Activated CD4-positive, alpha-beta T cell treated with anti-CD3 and anti-CD28 coated beads, Interleukin-2, amount 10 ng/mL, durations not matched to agents 24 days and 14 days (primary cell): ENCODE data around the gene PKNOX2. TPM values are rescaled to one million over a fixed set of nuclear protein-coding genes. Genes with fewer than 3 reads are reported as not detected.

ENCODE experiments used
- DNase-seq: peaks from one replicate; pipeline ENCODE4 v3.0.0; 2022
- H3K27ac Mint-ChIP-seq: one replicate; pipeline ENCODE4 v1.8.0; 2022; ENCODE audit warnings: mild to moderate bottlenecking, mixed read lengths
- H3K27me3 Mint-ChIP-seq: one replicate; pipeline ENCODE4 v1.8.0; 2022; ENCODE audit warnings: mixed read lengths
- H3K36me3 Mint-ChIP-seq: one replicate; pipeline ENCODE4 v1.8.0; 2022; ENCODE audit warnings: low read depth, mild to moderate bottlenecking, mixed read lengths
- H3K4me1 Mint-ChIP-seq: one replicate; pipeline ENCODE4 v1.8.0; 2021; ENCODE audit warnings: mixed read lengths
- H3K4me3 Mint-ChIP-seq: one replicate; pipeline ENCODE4 v1.8.0; 2022; ENCODE audit warnings: mild to moderate bottlenecking, moderate library complexity, mixed read lengths
- H3K9me3 Mint-ChIP-seq: one replicate; pipeline ENCODE4 v1.8.0; 2021; ENCODE audit warnings: mixed read lengths
- intact Hi-C: fragments of 100-400 bp; cut with micrococcal nuclease; formaldehyde crosslinking; loops from one replicate; pipeline ENCODE4 v1.15.1; 2023
- total RNA-seq: library from RNA; stranded (reverse); gene quantifications from 2 replicates; pipeline ENCODE4 v1.2.3, GENCODE V29; 2022

The PKNOX2 gene
- total RNA-seq, 1 donor from 2014 or later: not detected

DNA sequence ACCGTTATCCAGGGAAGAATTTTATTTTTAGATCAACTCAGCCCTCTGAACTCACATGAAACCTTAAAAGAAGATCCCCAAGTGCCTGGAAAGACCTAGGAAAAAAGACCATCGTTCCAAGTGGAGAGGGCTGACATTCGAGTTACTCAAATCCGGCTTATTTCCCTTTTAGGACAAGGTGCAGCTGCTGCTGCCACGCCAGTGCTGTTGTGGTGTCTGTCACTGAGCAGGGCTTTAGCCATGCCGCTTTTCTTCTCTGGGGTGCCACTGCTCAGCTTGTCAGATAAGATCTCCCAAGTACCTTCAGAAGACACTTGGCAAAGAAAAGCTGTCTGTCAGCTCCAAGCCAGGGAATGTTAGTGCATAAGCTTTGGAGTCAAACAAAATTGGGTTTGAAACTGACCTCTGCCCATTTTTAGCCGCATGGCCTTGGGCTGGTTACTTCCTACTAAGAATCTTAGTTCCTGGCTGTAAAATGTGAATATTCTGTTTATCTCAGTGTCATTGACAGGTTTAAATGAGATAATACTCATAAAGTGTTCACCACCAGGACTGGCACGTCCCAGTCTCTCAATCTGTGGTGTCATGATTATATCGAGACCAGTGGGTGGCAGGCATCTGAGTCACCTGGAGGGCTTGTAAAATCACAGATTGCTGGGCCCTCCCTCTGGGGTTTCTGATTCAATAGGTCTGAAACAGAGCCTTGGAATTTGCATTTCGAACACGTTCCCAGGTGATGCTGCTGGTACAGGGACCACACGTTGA, 117.5 kb downstream of the PKNOX2 start:
- DNase-seq: no peak
- no peak overlapping the region for H3K4me3 Mint-ChIP-seq

DNA sequence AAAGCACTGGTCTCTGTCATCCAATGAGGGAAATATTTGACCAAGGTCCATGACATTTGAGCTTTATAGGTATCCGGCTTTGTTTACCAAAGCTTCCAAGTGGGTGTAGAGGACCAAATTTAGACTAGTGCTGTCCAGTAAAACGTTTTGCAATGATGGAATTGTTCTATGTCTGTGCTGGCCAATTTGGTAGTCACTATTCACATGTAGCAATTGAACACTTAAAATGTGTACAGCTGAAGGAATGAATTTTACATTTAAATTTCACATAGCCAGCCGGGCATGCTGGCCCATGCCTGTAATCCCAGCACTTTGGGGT, 118.0 kb downstream of the PKNOX2 start:
- peaks cover 2% of the 10 kb centered on the region for H3K27me3 Mint-ChIP-seq
- no peak overlapping the region for H3K4me3 Mint-ChIP-seq
- DNase-seq: no peak
- H3K9me3 Mint-ChIP-seq: no peaks in the 10 kb centered on the region
- intact Hi-C loops: no loop called here
- H3K27ac Mint-ChIP-seq: no peak overlapping the region
- no peaks in the 10 kb centered on the region for H3K4me1 Mint-ChIP-seq
- H3K36me3 Mint-ChIP-seq: no peaks in the 10 kb centered on the region

More for the DNA sequence above, 117.5 kb downstream of the PKNOX2 start:
- intact Hi-C loops: no loop called here
- no peaks in the 10 kb centered on the region for H3K4me1 Mint-ChIP-seq
- no peaks in the 10 kb centered on the region for H3K9me3 Mint-ChIP-seq
- peaks cover 2% of the 10 kb centered on the region for H3K27me3 Mint-ChIP-seq
- H3K36me3 Mint-ChIP-seq: no peaks in the 10 kb centered on the region
- H3K27ac Mint-ChIP-seq: no peak overlapping the region

DNA sequence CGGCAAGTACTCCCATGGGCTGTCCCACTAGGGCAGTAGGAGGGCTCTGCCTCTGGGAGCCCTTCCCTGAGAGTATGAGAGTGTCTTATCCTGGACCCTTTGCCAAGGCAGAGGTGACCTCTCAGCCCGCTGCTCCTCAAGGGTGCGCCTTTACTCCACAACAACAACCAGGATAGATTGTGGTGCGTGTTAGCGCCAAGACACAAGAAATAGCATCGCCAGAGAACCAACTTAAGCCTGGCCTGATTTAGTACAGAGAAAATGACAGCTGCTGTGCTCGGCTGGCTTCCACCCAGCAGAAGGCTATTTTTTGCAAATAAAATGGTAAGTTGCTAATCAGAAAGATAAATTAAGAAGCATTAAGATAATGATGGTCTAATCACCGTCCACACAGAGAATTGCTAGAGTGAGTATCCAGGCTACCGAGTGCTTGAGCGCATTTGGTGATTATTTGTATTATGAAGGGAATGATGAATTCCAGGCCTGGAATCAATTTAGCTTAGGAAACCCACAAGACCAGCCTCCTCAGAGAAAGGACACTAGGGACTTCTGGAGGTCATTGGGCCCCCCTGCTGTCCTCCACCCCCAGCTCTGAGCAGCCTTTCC, 119.8 kb downstream of the PKNOX2 start:
- Mint-ChIP-seq H3K36me3 (no peaks in the 10 kb centered on the region), H3K9me3 (no peaks in the 10 kb centered on the region), H3K4me3 (no peak overlapping the region), H3K27ac (no peak overlapping the region), H3K27me3 (peaks cover 2% of the 10 kb centered on the region), H3K4me1 (no peaks in the 10 kb centered on the region)
- DNase-seq: no peak
- intact Hi-C loops: no loop called here

DNA sequence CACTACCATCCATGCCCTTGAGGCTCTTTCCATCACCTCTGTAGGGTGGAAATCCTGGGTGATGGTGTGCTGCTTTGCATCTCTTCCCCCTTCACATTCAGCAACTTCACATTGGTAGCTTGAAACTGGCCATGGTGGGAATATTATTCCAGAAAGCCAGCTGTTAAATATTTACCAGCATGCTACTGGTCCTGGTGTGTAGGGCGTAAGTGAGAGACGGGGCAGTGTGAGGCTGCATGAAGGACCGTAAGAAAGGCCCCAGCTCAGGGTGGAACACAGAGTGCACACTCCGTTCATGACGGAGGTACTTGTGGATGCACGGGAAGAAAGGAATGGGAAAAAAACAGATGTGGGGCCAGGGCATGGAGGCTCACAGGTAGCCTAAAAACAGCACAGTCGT, 121.3 kb downstream of the PKNOX2 start:
- Mint-ChIP-seq H3K4me3 (no peak overlapping the region), H3K9me3 (no peaks in the 10 kb centered on the region), H3K4me1 (no peaks in the 10 kb centered on the region), H3K27me3 (peaks cover 4% of the 10 kb centered on the region), H3K27ac (no peak overlapping the region), H3K36me3 (no peaks in the 10 kb centered on the region)
- no peak for DNase-seq
- intact Hi-C loops: no loop called here

DNA sequence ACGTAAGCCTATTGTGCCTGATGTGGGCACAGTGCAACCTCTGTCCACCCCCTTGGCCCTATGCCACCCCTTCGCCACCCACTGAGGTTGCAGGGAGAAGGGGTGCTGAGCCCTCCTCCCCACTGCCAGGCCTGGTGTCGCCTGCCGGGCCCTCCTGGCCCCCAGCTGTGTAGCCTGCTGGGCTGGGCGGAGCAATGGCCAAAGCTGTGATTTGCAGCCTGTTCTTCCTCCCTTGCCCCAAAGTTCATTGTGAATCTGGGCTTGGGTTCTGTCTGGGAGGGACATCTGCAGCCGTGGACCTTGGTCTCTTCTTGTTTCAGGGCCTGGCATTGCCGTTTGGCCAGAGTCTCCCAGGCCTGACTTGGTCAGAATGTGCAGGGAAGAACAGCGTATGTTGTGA, 121.9 kb downstream of the PKNOX2 start:
- no peak overlapping the region for H3K4me3 Mint-ChIP-seq
- no peak overlapping the region for H3K27ac Mint-ChIP-seq
- intact Hi-C loops: no loop called here
- DNase-seq: no peak
- H3K36me3 Mint-ChIP-seq: no peaks in the 10 kb centered on the region
- peaks cover 4% of the 10 kb centered on the region for H3K27me3 Mint-ChIP-seq
- no peaks in the 10 kb centered on the region for H3K9me3 Mint-ChIP-seq
- no peaks in the 10 kb centered on the region for H3K4me1 Mint-ChIP-seq

DNA sequence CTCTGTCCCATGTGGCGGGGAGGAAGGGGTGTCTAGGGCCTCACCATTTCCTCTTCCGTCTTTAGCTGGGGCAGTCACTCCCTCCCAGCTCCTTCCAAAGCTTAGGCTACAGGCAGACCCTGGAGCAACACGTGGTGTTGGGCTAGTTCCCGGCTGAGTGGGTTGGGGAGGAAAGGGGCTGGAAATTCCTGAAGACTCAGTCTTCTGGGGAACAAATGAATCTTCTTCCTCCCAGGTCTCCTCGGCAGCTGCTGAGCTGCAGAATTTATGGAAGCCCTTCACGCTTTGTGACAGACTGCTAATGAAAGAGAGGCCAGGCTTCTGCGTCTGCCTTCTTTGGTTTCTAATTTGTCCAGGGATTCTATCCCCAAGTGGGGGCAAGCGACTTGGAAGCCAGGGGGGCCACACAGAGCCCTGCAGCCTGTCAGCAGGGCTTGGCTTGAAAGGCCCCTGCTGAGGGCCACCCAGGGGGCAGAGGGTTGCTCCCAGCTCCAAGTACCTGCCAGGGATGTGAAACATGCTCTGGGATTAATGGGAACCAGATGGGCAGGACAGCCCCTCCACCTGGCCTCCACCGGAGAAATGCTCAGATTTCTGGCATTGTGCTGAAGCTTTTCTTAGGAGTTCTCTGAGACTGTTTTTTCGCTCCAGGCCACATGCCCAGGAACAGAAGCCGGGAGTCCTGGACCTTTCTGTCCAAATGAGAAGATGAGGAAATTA, 123.1 kb downstream of the PKNOX2 start:
- Mint-ChIP-seq H3K27me3 (peaks cover 1% of the 10 kb centered on the region), H3K4me3 (no peak overlapping the region), H3K36me3 (no peaks in the 10 kb centered on the region), H3K4me1 (no peaks in the 10 kb centered on the region), H3K27ac (no peak overlapping the region), H3K9me3 (no peaks in the 10 kb centered on the region)
- intact Hi-C loops: no loop called here
- no peak for DNase-seq

DNA sequence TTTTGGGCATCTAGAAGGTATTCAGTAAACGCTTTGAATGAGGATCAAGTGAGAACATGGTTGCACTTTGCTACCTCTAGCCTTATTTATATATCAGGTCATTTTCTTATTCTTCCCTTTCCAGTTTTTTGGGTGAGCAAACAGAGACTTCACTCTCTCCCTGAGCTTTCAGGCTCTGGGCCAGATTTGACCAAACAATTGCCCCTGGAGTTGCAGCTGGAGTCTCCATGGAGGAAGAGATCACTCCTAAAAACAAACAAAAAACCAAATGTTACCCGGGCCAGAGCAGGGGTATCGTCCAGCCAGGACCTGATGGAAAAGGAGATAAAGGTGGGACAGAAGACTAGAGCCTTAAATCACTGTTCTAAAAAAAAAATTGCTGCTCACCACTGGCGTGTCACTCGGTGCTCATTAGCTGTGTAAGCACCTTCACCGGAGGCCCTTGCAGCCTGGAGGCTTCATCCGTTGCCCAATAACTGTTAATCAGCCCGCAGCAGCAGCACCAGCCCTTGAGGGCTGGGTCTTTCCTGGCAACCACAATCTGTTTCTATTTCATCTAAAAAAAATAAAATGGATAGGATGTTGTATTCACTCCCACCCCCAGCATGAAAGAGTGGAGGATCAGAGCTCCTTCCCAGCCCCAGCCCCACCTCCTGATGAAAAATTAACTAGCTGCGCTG, 125.0 kb downstream of the PKNOX2 start:
- Mint-ChIP-seq H3K9me3 (no peaks in the 10 kb centered on the region), H3K27me3 (peaks cover 7% of the 10 kb centered on the region)
- DNase-seq: no peak

DNA sequence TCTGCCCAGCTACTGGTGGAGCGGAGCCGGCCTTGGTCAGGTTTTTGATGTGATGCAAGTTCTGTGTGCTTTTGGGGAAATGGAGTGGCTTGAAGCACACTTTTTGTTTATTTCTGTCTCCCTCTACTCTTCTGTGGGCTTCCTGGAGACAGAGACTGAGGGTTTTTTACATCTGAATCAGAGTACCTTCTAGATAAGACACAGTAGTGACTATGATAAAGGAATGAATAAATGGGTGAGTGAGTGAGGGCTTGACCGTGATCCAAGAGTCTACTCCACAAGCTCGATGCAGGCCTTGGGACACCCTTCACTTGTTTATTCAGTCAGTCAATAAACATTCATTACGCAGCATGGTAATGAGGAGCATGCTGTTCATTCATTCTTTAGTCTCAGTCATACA, 125.7 kb downstream of the PKNOX2 start:
- intact Hi-C loops: no loop called here
- no peak overlapping the region for H3K4me3 Mint-ChIP-seq

More for the DNA sequence above, 125.0 kb downstream of the PKNOX2 start:
- Mint-ChIP-seq H3K4me1 (no peaks in the 10 kb centered on the region), H3K36me3 (no peaks in the 10 kb centered on the region), H3K27ac (no peak overlapping the region), H3K4me3 (no peak overlapping the region)
- intact Hi-C loops: no loop called here

DNA sequence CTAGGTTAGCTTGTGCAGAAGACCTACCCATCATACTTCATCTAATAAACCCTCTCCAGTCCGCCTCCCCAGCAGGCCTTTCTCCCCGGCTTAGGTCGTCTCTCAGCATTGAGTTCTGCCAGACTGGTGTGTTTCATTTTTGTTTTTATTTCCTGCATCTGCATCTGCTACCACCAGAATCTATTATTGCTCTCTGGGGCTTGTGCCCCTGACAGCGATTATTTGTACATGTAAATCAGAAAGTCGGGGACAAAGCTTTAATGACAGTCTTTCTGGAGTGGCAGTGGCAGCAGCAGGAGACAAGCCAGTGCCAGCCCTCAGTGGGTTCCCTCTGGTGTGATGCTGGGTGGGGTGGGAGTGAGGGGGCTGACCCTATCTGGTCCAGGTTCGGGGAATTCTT, 127.5 kb downstream of the PKNOX2 start:
- DNase-seq: no peak
- no peak overlapping the region for H3K27ac Mint-ChIP-seq
- no peaks in the 10 kb centered on the region for H3K9me3 Mint-ChIP-seq
- H3K27me3 Mint-ChIP-seq: peaks cover 7% of the 10 kb centered on the region
- no peaks in the 10 kb centered on the region for H3K36me3 Mint-ChIP-seq
- no peaks in the 10 kb centered on the region for H3K4me1 Mint-ChIP-seq
- intact Hi-C loops: no loop called here
- no peak overlapping the region for H3K4me3 Mint-ChIP-seq

More for the DNA sequence above, 125.7 kb downstream of the PKNOX2 start:
- Mint-ChIP-seq H3K9me3 (no peaks in the 10 kb centered on the region), H3K4me1 (no peaks in the 10 kb centered on the region), H3K36me3 (no peaks in the 10 kb centered on the region), H3K27ac (no peak overlapping the region), H3K27me3 (peaks cover 7% of the 10 kb centered on the region)
- no peak for DNase-seq

DNA sequence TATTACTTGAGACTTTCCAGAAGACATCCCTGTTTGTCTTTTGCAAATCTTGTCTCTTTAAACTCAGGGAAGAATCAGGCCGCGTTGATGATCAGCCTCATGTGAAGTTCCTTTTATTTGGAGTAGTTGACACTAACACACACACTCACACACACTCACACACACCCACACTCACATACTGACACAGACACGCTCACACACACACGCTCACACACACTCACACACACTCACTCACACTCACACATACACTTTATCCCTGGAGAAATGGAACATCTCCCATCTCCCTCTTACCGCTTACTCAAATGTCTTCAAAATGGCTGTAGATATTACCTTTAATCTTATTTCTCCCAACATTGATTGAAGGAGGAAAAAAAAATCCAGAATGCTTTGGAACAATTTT, 129.0 kb downstream of the PKNOX2 start:
- intact Hi-C loops: no loop called here
- no peak for DNase-seq
- Mint-ChIP-seq H3K27ac (no peak overlapping the region), H3K27me3 (peaks cover 7% of the 10 kb centered on the region), H3K9me3 (no peaks in the 10 kb centered on the region), H3K4me3 (no peak overlapping the region), H3K4me1 (no peaks in the 10 kb centered on the region), H3K36me3 (no peaks in the 10 kb centered on the region)

DNA sequence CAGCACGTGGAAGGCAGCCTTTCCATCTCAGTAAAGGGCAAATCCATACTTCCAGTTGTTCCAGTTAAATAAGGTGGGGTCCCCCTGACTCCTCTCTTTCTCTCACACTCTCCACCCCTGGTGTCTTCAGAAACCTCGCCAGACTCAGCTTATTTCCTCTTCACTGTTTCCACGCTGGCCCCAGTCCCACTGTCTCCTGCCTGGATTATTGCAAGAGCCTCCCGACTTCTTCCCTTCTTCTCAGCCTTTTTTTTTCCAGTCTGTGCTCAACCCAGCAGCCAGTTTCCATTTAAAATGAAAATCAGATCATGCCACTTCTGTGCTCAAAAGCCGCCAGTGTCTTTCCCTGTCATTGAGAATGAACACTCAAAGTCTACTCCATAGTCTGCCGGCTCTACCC, 131.4 kb downstream of the PKNOX2 start:
- Mint-ChIP-seq H3K4me3 (no peak overlapping the region), H3K9me3 (no peaks in the 10 kb centered on the region), H3K27me3 (peaks cover 6% of the 10 kb centered on the region), H3K27ac (no peak overlapping the region), H3K36me3 (no peaks in the 10 kb centered on the region), H3K4me1 (no peaks in the 10 kb centered on the region)
- intact Hi-C loops: no loop called here
- no peak for DNase-seq

DNA sequence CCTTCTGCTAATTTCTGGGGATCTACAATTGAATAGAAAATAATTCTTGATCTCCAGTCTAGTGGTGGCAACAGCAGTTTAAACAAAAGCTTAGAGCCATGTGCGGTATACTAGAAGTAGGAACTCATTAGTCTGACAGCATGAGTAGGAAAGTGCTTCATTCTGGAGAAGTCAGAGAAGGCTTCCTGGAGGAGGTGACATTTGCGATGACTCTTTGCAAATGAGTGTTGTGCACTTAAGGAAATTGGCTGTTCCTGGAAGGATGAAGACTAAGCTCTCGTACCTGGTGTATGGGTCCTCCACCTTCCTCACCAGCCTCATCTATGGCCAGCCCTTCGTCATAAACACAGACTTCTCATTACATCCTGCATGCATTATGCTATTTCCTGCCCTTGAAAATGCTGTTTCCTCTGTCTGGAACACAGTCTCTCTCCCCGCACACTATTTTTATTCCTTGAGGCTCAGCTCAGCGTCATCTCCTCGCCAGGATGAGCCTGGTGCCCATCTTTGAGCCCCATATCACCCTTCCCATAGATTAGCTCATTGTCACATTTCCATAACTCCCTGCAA, 132.9 kb downstream of the PKNOX2 start:
- Mint-ChIP-seq H3K36me3 (no peaks in the 10 kb centered on the region), H3K27ac (no peak overlapping the region), H3K27me3 (peaks cover 6% of the 10 kb centered on the region), H3K4me1 (no peaks in the 10 kb centered on the region), H3K4me3 (no peak overlapping the region), H3K9me3 (no peaks in the 10 kb centered on the region)
- intact Hi-C loops: no loop called here
- no peak for DNase-seq

DNA sequence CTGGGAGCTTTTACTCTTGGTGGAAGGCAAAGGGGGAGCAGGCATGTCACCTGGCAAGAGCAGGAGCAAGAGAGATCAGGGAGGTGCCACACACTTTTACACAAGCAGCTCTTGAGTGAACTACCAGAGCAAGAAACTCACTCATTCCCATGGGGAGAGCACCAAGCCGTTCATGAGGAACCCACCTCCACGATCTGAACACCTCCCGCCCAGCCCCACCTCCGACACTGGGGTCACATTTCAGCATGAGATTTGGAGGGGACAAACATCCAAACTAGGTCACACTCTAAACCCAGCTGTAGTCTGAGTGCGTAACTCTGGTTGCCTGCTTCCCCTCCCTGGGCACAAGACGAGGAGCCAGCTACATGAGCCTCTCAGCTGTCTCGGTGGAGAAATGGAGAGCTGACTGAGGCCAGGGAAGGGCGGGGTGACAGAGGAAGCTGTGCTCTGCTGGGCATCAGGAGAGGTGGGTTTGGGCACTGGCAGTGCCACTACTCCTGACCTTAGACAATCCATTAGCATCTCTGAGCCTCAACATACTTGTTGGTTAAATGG, 134.6 kb downstream of the PKNOX2 start:
- Mint-ChIP-seq H3K4me3 (no peak overlapping the region), H3K27me3 (peaks cover 2% of the 10 kb centered on the region), H3K36me3 (no peaks in the 10 kb centered on the region), H3K4me1 (no peaks in the 10 kb centered on the region), H3K9me3 (no peaks in the 10 kb centered on the region), H3K27ac (no peak overlapping the region)
- intact Hi-C loops: no loop called here
- DNase-seq: no peak
